Stimulated activated naive CD8-positive, alpha-beta T cell treated with anti-CD3 and anti-CD28 coated beads, Interleukin-15, Interleukin-2, amounts not matched to agents 100 ng/mL and 50 ng/mL, for 24 hours (primary cell): ENCODE data around the gene CACNA1F.

Experiments
- H3K27ac Mint-ChIP-seq: one replicate; pipeline ENCODE4 v1.8.0; 2021; ENCODE audit warnings: mild to moderate bottlenecking, mixed read lengths
- H3K27me3 Mint-ChIP-seq: one replicate; pipeline ENCODE4 v1.8.0; 2021; ENCODE audit warnings: mixed read lengths
- H3K36me3 Mint-ChIP-seq: one replicate; pipeline ENCODE4 v1.8.0; 2021; ENCODE audit warnings: low read depth, mixed read lengths
- H3K4me1 Mint-ChIP-seq: one replicate; pipeline ENCODE4 v1.8.0; 2021; ENCODE audit warnings: low read depth, mixed read lengths
- H3K4me3 Mint-ChIP-seq: one replicate; pipeline ENCODE4 v1.8.0; 2021; ENCODE audit warnings: mild to moderate bottlenecking, mixed read lengths
- H3K9me3 Mint-ChIP-seq: one replicate; pipeline ENCODE4 v1.8.0; 2021; ENCODE audit warnings: mixed read lengths

Gene CACNA1F

GRCh38 chrX:49171752-49172279, 61.3 kb downstream of the CACNA1F start, which contains the start of gene PLP2:
TSS of gene PLP2 (plus strand) at chrX:49171898. CDS start at chrX:49172001, 103 bp downstream.
- peak within 1 kb of the TSS; percentile 93 for H3K27ac Mint-ChIP-seq
- no peaks in the 10 kb centered on the region for H3K27me3 Mint-ChIP-seq
- peak within 1 kb of the TSS; percentile 89 for H3K4me3 Mint-ChIP-seq
- H3K4me1 Mint-ChIP-seq, result peaks cover 45% of the 10 kb centered on the region
- H3K36me3 Mint-ChIP-seq, result peaks cover 27% of the 10 kb centered on the region
- no peaks in the 10 kb centered on the region for H3K9me3 Mint-ChIP-seq

- Mint-ChIP-seq H3K4me1 (peaks cover 39% of the 10 kb centered on the region), H3K27ac (peak overlapping the region; percentile 97), H3K27me3 (no peaks in the 10 kb centered on the region), H3K9me3 (no peaks in the 10 kb centered on the region), H3K4me3 (peak overlapping the region; percentile 89), H3K36me3 (peaks cover 2% of the 10 kb centered on the region)
Measured at GRCh38 chrX:49167740-49168108, 65.4 kb downstream of the CACNA1F start.

- peaks cover 37% of the 10 kb centered on the region for H3K4me1 Mint-ChIP-seq
- no peaks in the 10 kb centered on the region for H3K36me3 Mint-ChIP-seq
- no peaks in the 10 kb centered on the region for H3K9me3 Mint-ChIP-seq
- no peaks in the 10 kb centered on the region for H3K27me3 Mint-ChIP-seq
- peak overlapping the region; percentile 89 for H3K4me3 Mint-ChIP-seq
- H3K27ac Mint-ChIP-seq, result peak overlapping the region; percentile 97
Measured at GRCh38 chrX:49166914-49167739, 66.0 kb downstream of the CACNA1F start.

GRCh38 chrX:49165901-49166881, 66.9 kb downstream of the CACNA1F start:
- Mint-ChIP-seq H3K27me3 (no peaks in the 10 kb centered on the region), H3K27ac (peak overlapping the region; percentile 97), H3K4me1 (peaks cover 34% of the 10 kb centered on the region), H3K4me3 (peak overlapping the region; percentile 89), H3K9me3 (no peaks in the 10 kb centered on the region), H3K36me3 (no peaks in the 10 kb centered on the region)

- Mint-ChIP-seq H3K4me1 (peaks cover 34% of the 10 kb centered on the region), H3K36me3 (no peaks in the 10 kb centered on the region), H3K4me3 (no peak overlapping the region), H3K27me3 (no peaks in the 10 kb centered on the region), H3K9me3 (no peaks in the 10 kb centered on the region), H3K27ac (peak overlapping the region; percentile 92)
Measured at GRCh38 chrX:49164589-49165360, 68.4 kb downstream of the CACNA1F start.

GRCh38 chrX:49163555-49164419, 69.4 kb downstream of the CACNA1F start:
- Mint-ChIP-seq H3K4me3 (peak overlapping the region; percentile 77), H3K9me3 (no peaks in the 10 kb centered on the region), H3K36me3 (no peaks in the 10 kb centered on the region), H3K27me3 (no peaks in the 10 kb centered on the region), H3K4me1 (peaks cover 28% of the 10 kb centered on the region), H3K27ac (peak overlapping the region; percentile 92)

GRCh38 chrX:49162620-49163019, 70.5 kb downstream of the CACNA1F start, which contains the start of gene MAGIX:
TSS of gene MAGIX (plus strand) at chrX:49162758. CDS start at chrX:49162890, 132 bp downstream.
- H3K27me3 Mint-ChIP-seq, result no peaks in the 10 kb centered on the region
- peaks cover 19% of the 10 kb centered on the region for H3K4me1 Mint-ChIP-seq
- H3K4me3 Mint-ChIP-seq, result peak within 1 kb of the TSS; percentile 66
- H3K27ac Mint-ChIP-seq, result no peak within 1 kb of the TSS
- H3K36me3 Mint-ChIP-seq, result no peaks in the 10 kb centered on the region
- no peaks in the 10 kb centered on the region for H3K9me3 Mint-ChIP-seq

GRCh38 chrX:49161632-49162031, 71.5 kb downstream of the CACNA1F start:
- Mint-ChIP-seq H3K36me3 (no peaks in the 10 kb centered on the region), H3K4me1 (peaks cover 11% of the 10 kb centered on the region), H3K27me3 (no peaks in the 10 kb centered on the region), H3K27ac (no peak overlapping the region), H3K9me3 (no peaks in the 10 kb centered on the region), H3K4me3 (no peak overlapping the region)

- Mint-ChIP-seq H3K27me3 (no peaks in the 10 kb centered on the region), H3K9me3 (no peaks in the 10 kb centered on the region), H3K4me3 (no peak overlapping the region), H3K36me3 (no peaks in the 10 kb centered on the region), H3K4me1 (peaks cover 12% of the 10 kb centered on the region), H3K27ac (no peak overlapping the region)
Measured at GRCh38 chrX:49160908-49161307, 72.2 kb downstream of the CACNA1F start.

- H3K27me3 Mint-ChIP-seq, result no peaks in the 10 kb centered on the region
- no peak overlapping the region for H3K4me3 Mint-ChIP-seq
Measured at GRCh38 chrX:49157194-49157593, 75.9 kb downstream of the CACNA1F start.

GRCh38 chrX:49155900-49156837, 77.0 kb downstream of the CACNA1F start:
- Mint-ChIP-seq H3K9me3 (no peaks in the 10 kb centered on the region), H3K36me3 (no peaks in the 10 kb centered on the region), H3K4me3 (peak overlapping the region; percentile 89), H3K27ac (peak overlapping the region; percentile 97), H3K27me3 (no peaks in the 10 kb centered on the region), H3K4me1 (peaks cover 18% of the 10 kb centered on the region)

More at GRCh38 chrX:49157194-49157593, 75.9 kb downstream of the CACNA1F start:
- H3K27ac Mint-ChIP-seq, result no peak overlapping the region
- no peaks in the 10 kb centered on the region for H3K36me3 Mint-ChIP-seq
- peaks cover 18% of the 10 kb centered on the region for H3K4me1 Mint-ChIP-seq
- H3K9me3 Mint-ChIP-seq, result no peaks in the 10 kb centered on the region

- Mint-ChIP-seq H3K36me3 (no peaks in the 10 kb centered on the region), H3K4me1 (peaks cover 18% of the 10 kb centered on the region), H3K27me3 (no peaks in the 10 kb centered on the region), H3K4me3 (peak overlapping the region; percentile 89), H3K27ac (peak overlapping the region; percentile 97), H3K9me3 (no peaks in the 10 kb centered on the region)
Measured at GRCh38 chrX:49155243-49155899, 77.8 kb downstream of the CACNA1F start.
